HepG2 (cell line): ENCODE measurements around the gene ACRBP. TPM values are rescaled to one million over a fixed set of nuclear protein-coding genes. Genes with fewer than 3 reads are reported as not detected.

Experiments
- ATF1 ChIP-seq: IDR thresholded peaks from 2 replicates; pipeline ENCODE4 v1.6.1; 2016; ENCODE audit warnings: mild to moderate bottlenecking, control low read depth
- DPF2 ChIP-seq: sonication (generic); formaldehyde crosslinking; IDR thresholded peaks from 2 replicates; pipeline ENCODE4 v1.4.0; 2020; ENCODE audit warnings: mild to moderate bottlenecking, low read depth, missing genetic modification reagents, borderline replicate concordance
- GLI4 ChIP-seq: sonication (generic); formaldehyde crosslinking; IDR thresholded peaks from 2 replicates; pipeline ENCODE4 v1.5.1; 2020; ENCODE audit warnings: missing genetic modification reagents, mild to moderate bottlenecking, moderate library complexity, borderline replicate concordance
- HINFP ChIP-seq: sonication (generic); formaldehyde crosslinking; IDR thresholded peaks from 2 replicates; pipeline ENCODE4 v1.4.0; 2020; ENCODE audit warnings: low read depth, mild to moderate bottlenecking, missing genetic modification reagents
- HOMEZ ChIP-seq: IDR thresholded peaks from 2 replicates; pipeline ENCODE4 v1.6.1; 2016; ENCODE audit warnings: low read depth
- MATR3 ChIP-seq: sonication (generic); formaldehyde crosslinking; IDR thresholded peaks from 2 replicates; pipeline ENCODE4 v1.4.0; 2020; ENCODE audit warnings: missing genetic modification reagents
- MYPOP ChIP-seq: sonication (generic); formaldehyde crosslinking; IDR thresholded peaks from 2 replicates; pipeline ENCODE4 v1.8.1; 2023; ENCODE audit warnings: mild to moderate bottlenecking, moderate library complexity, missing genetic modification reagents
- RNF219 ChIP-seq: sonication (generic); formaldehyde crosslinking; IDR thresholded peaks from 2 replicates; pipeline ENCODE4 v1.5.0; 2020; ENCODE audit warnings: mild to moderate bottlenecking, missing genetic modification reagents
- STAT5B ChIP-seq: sonication (generic); formaldehyde crosslinking; IDR thresholded peaks from 2 replicates; pipeline ENCODE4 v1.4.0; 2020; ENCODE audit warnings: missing genetic modification reagents
- TOPORS ChIP-seq: sonication (generic); formaldehyde crosslinking; IDR thresholded peaks from 2 replicates; pipeline ENCODE4 v1.8.0; 2023; ENCODE audit warnings: mild to moderate bottlenecking, missing genetic modification reagents
- ZBTB49 ChIP-seq: sonication (generic); formaldehyde crosslinking; IDR thresholded peaks from 2 replicates; pipeline ENCODE4 v1.4.0; 2020; ENCODE audit warnings: missing genetic modification reagents, borderline replicate concordance
- ZNF234 ChIP-seq: sonication (generic); formaldehyde crosslinking; conservative IDR thresholded peaks from 2 replicates; pipeline ENCODE4 v1.5.1; 2020; ENCODE audit warnings: mild to moderate bottlenecking, missing genetic modification reagents
- ZNF614 ChIP-seq: IDR thresholded peaks from 2 replicates; pipeline ENCODE4 v1.6.1; 2018; ENCODE audit warnings: missing biosample characterization, missing genetic modification reagents, inconsistent platforms, borderline replicate concordance
- ZNF720 ChIP-seq: sonication (generic); formaldehyde crosslinking; IDR thresholded peaks from 2 replicates; pipeline ENCODE4 v1.4.0; 2020; ENCODE audit warnings: missing genetic modification reagents
- ZNF790 ChIP-seq: sonication (generic); formaldehyde crosslinking; IDR thresholded peaks from 2 replicates; pipeline ENCODE4 v1.8.0; 2022; ENCODE audit warnings: missing genetic modification reagents, mild to moderate bottlenecking, borderline replicate concordance
- ZNF800 ChIP-seq: sonication (generic); formaldehyde crosslinking; IDR thresholded peaks from 2 replicates; pipeline ENCODE4 v1.4.0; 2020; ENCODE audit warnings: missing genetic modification reagents
- ZNF879 ChIP-seq: sonication (generic); formaldehyde crosslinking; IDR thresholded peaks from 2 replicates; pipeline ENCODE4 v1.8.1; 2023; ENCODE audit warnings: missing genetic modification reagents
- polyA plus RNA-seq, 8 experiments: library from polyadenylated mRNA; depleted of rRNA in 3 of 8; stranded (reverse) in 7 of 8; unstranded in 1 of 8; fragments of >200 nt; fragmentation: Illumina TruSeq in 4 of 8; extraction: Trizol in 4 of 8; gene quantifications; 2 replicates each; pipeline versions ENCODE4 v1.2.1 to v1.2.3, GENCODE V29; 2011 to 2016; ENCODE audit warnings: low read depth in 4 of 8, missing spikeins in 1 of 8, mixed read lengths in 1 of 8; ENCODE audit not compliant: insufficient read depth in 1 of 8
- total RNA-seq, 5 experiments: library from RNA; depleted of rRNA; stranded (reverse); fragments of >200 nt; fragmentation: Illumina TruSeq; extraction: Trizol; gene quantifications; 2 replicates each; pipeline ENCODE4 v1.2.3, GENCODE V29; 2016; ENCODE audit warnings: low read depth in 1 of 5

The ACRBP gene
- total and polyA plus RNA-seq, 2 of the 13 experiments (the other 11 are each of a cell fraction or from before 2014, with no cell fraction given): 0.46 TPM; not detected in 1

GRCh38 chr12:6688999-6689882 is 42.0 kb upstream of the ACRBP start, which contains the start of gene ZNF384 (continued):
- no peak for TF ChIP-seq ZBTB49 (CRISPR knock-in tag)
- TF ChIP-seq ZNF790: 0 out of 2 replicates have a peak, but pooled peaks have one; percentile 3
- TF ChIP-seq MATR3 (CRISPR knock-in tag): no peak
- no peak for TF ChIP-seq TOPORS (CRISPR knock-in tag)
- no peak for TF ChIP-seq RNF219 (CRISPR knock-in tag)
- no peak; the same call in 1 of the 2 replicates for TF ChIP-seq HINFP (CRISPR knock-in tag)
- TF ChIP-seq DPF2 (CRISPR knock-in tag): no peak
- peak; percentile 63; the same call in 1 of the 2 replicates for TF ChIP-seq MYPOP (CRISPR knock-in tag)
- peak; percentile 97 for TF ChIP-seq ATF1 (CRISPR knock-in tag)
- no peak for TF ChIP-seq ZNF879 (CRISPR knock-in tag)
- TF ChIP-seq ZNF234 (CRISPR knock-in tag): no peak
- no peak for TF ChIP-seq STAT5B
- 0 out of 2 replicates have a peak, but pooled peaks have one; percentile 23 for TF ChIP-seq ZNF800 (CRISPR knock-in tag)
- no peak for TF ChIP-seq ZNF614
- TF ChIP-seq HOMEZ (CRISPR knock-in tag): no peak
- 0 out of 2 replicates have a peak, but pooled peaks have one; percentile 25 for TF ChIP-seq GLI4
- no peak for TF ChIP-seq ZNF720
